T-helper 1 cell treated with Interleukin-12 subunit alpha and Interleukin-12 subunit beta and Interleukin-4 antibody, amounts not matched to agents 30 μg/mL and 1 μg/mL, for 36 hours (primary cell): Measurements from ENCODE around the gene FNDC3B.

Experiments
- H3K27ac Mint-ChIP-seq: one replicate; pipeline ENCODE4 v1.8.0; 2021; ENCODE audit warnings: mild to moderate bottlenecking, mixed read lengths
- H3K27me3 Mint-ChIP-seq: one replicate; pipeline ENCODE4 v1.8.0; 2021; ENCODE audit warnings: low read depth, mixed read lengths
- H3K36me3 Mint-ChIP-seq: one replicate; pipeline ENCODE4 v1.8.0; 2021; ENCODE audit warnings: low read depth, mixed read lengths
- H3K4me1 Mint-ChIP-seq: one replicate; pipeline ENCODE4 v1.8.0; 2021; ENCODE audit warnings: low read depth, mixed read lengths
- H3K4me3 Mint-ChIP-seq: one replicate; pipeline ENCODE4 v1.8.0; 2021; ENCODE audit warnings: mild to moderate bottlenecking, moderate library complexity, mixed read lengths
- H3K9me3 Mint-ChIP-seq: one replicate; pipeline ENCODE4 v1.8.0; 2021; ENCODE audit warnings: mixed read lengths

The FNDC3B gene

GRCh38 chr3:172317984-172318383 is 278.6 kb downstream of the FNDC3B start:
- H3K27me3 Mint-ChIP-seq, result no peaks in the 10 kb centered on the region
- no peak overlapping the region for H3K4me3 Mint-ChIP-seq
- no peak overlapping the region for H3K27ac Mint-ChIP-seq
- H3K36me3 Mint-ChIP-seq, result peaks cover 13% of the 10 kb centered on the region
- peaks cover 15% of the 10 kb centered on the region for H3K4me1 Mint-ChIP-seq
- H3K9me3 Mint-ChIP-seq, result no peaks in the 10 kb centered on the region

- no peaks in the 10 kb centered on the region for H3K27me3 Mint-ChIP-seq
- no peaks in the 10 kb centered on the region for H3K9me3 Mint-ChIP-seq
- H3K36me3 Mint-ChIP-seq, result peaks cover 16% of the 10 kb centered on the region
- no peak overlapping the region for H3K4me3 Mint-ChIP-seq
- no peak overlapping the region for H3K27ac Mint-ChIP-seq
- H3K4me1 Mint-ChIP-seq, result peaks cover 24% of the 10 kb centered on the region
These were observed 280.2 kb downstream of the FNDC3B start for GRCh38 chr3:172319595-172319994.

DNA sequence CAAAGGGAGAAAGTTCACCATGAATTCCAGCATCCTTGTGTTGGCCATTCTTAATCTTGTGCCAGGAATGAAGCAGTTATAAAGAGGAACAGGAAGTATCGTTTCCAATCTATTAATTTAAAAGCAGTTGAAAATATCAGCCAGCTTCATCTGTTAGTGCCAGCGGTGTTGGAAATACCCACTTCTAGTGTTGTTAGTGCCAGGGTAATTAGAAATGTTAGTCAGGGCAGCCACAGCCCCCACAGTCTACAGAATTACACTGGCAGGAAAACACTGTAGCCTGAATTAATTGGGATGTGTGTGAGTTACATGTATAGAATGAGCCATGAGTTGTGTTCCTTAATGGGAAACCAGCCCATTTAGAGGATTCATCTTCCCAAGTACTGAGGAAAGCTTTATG is 281.1 kb downstream of the FNDC3B start:
- H3K36me3 Mint-ChIP-seq, result peaks cover 20% of the 10 kb centered on the region
- no peak overlapping the region for H3K27ac Mint-ChIP-seq
- peaks cover 24% of the 10 kb centered on the region for H3K4me1 Mint-ChIP-seq
- no peaks in the 10 kb centered on the region for H3K9me3 Mint-ChIP-seq
- H3K4me3 Mint-ChIP-seq, result no peak overlapping the region
- no peaks in the 10 kb centered on the region for H3K27me3 Mint-ChIP-seq

DNA sequence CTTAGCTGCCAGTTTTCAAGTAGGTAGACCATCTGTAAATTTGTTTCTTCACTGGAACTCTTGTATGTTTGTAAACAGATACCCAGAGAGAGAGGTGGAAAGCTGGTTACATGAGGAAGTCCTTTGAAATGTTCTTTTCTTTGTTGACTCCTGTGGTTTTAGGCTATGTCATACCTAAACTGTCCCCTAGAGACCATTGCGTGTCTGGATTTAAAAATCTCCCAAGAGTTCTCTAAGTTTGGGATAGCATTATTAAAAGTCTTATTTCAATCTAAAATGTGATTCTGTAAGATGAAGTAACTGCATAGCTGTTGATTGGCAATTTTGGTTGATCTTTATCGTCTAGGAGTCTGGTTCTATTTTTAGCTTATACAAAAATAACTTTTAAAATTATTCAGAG is 281.7 kb downstream of the FNDC3B start:
- no peaks in the 10 kb centered on the region for H3K27me3 Mint-ChIP-seq
- H3K9me3 Mint-ChIP-seq, result no peaks in the 10 kb centered on the region
- H3K4me1 Mint-ChIP-seq, result peaks cover 24% of the 10 kb centered on the region
- peaks cover 22% of the 10 kb centered on the region for H3K36me3 Mint-ChIP-seq
- H3K4me3 Mint-ChIP-seq, result no peak overlapping the region
- no peak overlapping the region for H3K27ac Mint-ChIP-seq

DNA sequence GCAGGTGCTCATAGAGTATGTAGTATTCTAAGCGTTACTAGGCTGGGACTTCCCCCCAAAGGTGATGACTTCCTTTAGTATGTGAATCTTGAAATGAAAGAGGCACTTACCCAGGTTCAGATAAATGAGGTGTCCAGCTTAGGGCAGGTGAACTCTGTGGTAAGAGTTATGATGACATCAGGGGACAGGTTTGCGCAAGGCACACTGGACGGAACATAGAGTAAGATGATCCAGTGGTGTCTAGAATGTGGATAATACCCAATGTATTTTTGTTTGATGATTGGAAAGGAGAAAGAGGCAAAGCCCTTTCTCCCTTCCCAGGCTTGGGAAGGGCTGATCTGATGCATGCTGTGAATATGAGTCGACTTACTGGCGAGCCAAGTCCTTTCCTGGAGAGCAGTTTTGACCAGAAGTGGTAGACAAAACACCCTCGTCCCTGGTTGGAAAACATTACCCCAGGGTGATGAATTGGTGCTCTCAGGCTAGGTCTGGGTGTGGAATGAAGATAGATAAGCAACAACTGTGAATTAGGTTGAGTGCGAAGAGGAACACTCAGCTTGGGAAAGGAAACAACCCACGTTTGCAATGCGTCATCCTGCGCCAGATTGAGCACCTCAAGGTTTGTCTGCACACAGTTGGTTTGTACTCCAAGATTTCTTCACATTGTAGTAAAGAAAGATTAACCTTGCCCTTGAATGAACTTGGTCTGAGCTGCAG is 284.7 kb downstream of the FNDC3B start:
- no peaks in the 10 kb centered on the region for H3K9me3 Mint-ChIP-seq
- H3K27me3 Mint-ChIP-seq, result no peaks in the 10 kb centered on the region
- H3K4me1 Mint-ChIP-seq, result peaks cover 12% of the 10 kb centered on the region
- no peak overlapping the region for H3K4me3 Mint-ChIP-seq
- H3K36me3 Mint-ChIP-seq, result peaks cover 19% of the 10 kb centered on the region
- H3K27ac Mint-ChIP-seq, result peak overlapping the region; percentile 26

DNA sequence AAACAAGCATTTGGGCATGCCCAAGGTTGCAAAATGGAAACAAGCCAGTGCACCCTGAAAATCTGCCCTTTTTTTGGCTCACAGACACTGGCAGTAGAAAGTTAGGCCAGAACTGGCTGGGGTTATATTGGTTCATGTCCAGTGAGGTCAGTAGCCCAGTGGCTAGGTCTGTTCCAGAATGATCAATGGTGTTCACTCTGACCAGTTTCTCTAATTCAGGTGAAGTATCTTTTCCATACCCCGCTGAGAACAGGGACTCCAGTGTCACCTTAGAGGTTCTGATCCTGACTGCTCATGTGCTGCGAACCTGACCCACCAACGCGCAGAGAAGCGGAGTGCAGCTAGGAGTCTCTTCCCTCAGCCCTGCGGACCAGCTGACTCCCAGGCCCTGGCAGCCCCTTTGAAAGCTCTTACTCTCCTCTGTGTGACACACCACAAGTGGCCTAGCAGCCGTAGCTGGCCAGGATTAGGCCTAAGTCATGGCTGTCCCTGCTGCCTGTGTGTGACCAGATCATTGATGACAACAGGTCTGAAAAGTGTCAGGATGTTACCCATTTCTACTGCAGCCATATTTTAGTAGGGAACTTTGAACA is 285.3 kb downstream of the FNDC3B start:
- Mint-ChIP-seq H3K9me3 (no peaks in the 10 kb centered on the region), H3K27me3 (no peaks in the 10 kb centered on the region), H3K4me1 (peaks cover 10% of the 10 kb centered on the region), H3K4me3 (no peak overlapping the region), H3K27ac (no peak overlapping the region), H3K36me3 (peaks cover 19% of the 10 kb centered on the region)

DNA sequence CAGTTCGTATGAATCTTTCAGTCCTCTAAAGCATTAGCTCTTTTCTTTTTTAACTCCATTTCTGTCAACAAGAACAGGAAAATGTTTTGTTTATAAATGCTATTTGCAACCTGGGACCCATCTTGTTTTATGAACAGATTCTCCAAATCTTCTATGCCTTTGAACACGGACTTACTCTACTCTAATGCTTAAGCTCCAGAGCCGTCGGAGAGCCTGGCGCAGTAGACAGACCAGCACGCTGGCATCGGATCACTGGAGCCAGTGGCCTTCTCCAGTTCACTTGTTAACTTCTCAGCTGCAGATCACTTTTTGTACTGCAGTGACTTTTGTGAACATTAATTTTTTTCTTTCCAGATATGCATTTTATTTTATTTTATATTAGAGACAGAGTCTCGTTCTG is 286.1 kb downstream of the FNDC3B start:
- Mint-ChIP-seq H3K4me1 (peaks cover 10% of the 10 kb centered on the region), H3K36me3 (peaks cover 15% of the 10 kb centered on the region), H3K27ac (no peak overlapping the region), H3K4me3 (no peak overlapping the region), H3K27me3 (no peaks in the 10 kb centered on the region), H3K9me3 (no peaks in the 10 kb centered on the region)

DNA sequence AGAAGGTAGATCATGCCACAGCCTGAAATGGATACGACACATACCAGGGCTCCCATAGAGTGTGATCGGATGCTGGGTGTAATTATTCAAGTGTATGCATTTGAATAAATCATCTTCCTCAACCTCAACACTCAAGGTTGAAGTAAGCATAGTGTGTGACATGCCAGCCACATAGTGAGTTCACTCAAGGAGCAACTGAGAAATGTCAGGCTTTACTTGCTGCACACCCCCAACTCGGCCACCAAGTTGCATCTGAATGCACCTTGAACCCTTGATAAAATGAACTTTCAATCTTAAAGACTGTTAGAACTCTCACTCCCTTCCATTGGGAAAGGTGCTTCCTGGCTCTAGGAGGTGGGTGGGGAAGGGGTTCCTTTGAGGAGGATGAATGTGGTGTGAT is 287.6 kb downstream of the FNDC3B start:
- Mint-ChIP-seq H3K4me1 (peaks cover 10% of the 10 kb centered on the region), H3K9me3 (no peaks in the 10 kb centered on the region), H3K36me3 (peaks cover 21% of the 10 kb centered on the region), H3K4me3 (no peak overlapping the region), H3K27me3 (no peaks in the 10 kb centered on the region), H3K27ac (no peak overlapping the region)

GRCh38 chr3:172328282-172328681 is 288.9 kb downstream of the FNDC3B start:
- H3K4me3 Mint-ChIP-seq, result no peak overlapping the region
- peaks cover 11% of the 10 kb centered on the region for H3K4me1 Mint-ChIP-seq
- H3K27me3 Mint-ChIP-seq, result no peaks in the 10 kb centered on the region
- H3K36me3 Mint-ChIP-seq, result peaks cover 21% of the 10 kb centered on the region
- H3K9me3 Mint-ChIP-seq, result no peaks in the 10 kb centered on the region
- H3K27ac Mint-ChIP-seq, result no peak overlapping the region

DNA sequence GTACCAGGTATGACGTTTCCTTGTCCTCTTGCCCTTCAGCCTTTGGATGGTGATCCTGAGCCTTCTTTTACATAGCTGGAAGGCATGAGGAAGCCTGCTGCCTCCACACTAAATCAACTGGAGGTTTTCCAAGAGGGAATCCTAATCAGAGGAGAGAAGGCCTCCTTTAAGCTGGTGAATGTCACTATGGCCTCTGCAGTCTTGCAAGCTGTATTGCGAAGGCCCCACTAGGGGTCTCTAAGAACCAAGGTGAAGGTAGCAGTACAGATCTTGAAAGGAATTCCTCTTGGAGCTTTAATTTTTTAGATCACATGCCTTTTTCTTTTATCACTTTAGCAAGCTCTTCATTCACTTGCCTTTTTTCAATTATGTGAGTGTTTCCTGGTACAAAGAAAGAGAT is 289.7 kb downstream of the FNDC3B start:
- H3K36me3 Mint-ChIP-seq, result peaks cover 18% of the 10 kb centered on the region
- H3K9me3 Mint-ChIP-seq, result no peaks in the 10 kb centered on the region
- peaks cover 4% of the 10 kb centered on the region for H3K4me1 Mint-ChIP-seq
- H3K27ac Mint-ChIP-seq, result no peak overlapping the region
- H3K4me3 Mint-ChIP-seq, result no peak overlapping the region
- H3K27me3 Mint-ChIP-seq, result no peaks in the 10 kb centered on the region

DNA sequence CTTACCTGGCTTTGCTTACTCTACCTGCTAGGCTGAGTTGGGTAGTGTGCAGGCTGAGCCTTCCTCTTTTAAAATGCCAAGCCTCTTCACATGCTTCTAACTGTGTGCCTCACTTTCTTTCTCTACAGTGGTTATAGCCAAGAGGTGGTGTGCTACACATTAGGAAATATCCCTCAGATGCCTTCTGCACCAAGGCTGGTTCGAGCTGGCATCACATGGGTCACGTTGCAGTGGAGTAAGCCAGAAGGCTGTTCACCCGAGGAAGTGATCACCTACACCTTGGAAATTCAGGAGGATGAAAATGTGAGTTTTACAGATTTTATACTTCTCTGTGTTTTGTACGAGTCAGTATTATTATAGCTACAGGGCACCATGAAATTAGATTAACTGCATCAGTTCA is 291.0 kb downstream of the FNDC3B start:
- H3K27me3 Mint-ChIP-seq, result no peaks in the 10 kb centered on the region
- H3K4me1 Mint-ChIP-seq, result peaks cover 3% of the 10 kb centered on the region
- H3K9me3 Mint-ChIP-seq, result no peaks in the 10 kb centered on the region
- H3K36me3 Mint-ChIP-seq, result peaks cover 15% of the 10 kb centered on the region
- H3K27ac Mint-ChIP-seq, result no peak overlapping the region
- no peak overlapping the region for H3K4me3 Mint-ChIP-seq

- Mint-ChIP-seq H3K4me3 (no peak overlapping the region), H3K27ac (peak overlapping the region; percentile 24), H3K27me3 (no peaks in the 10 kb centered on the region), H3K9me3 (no peaks in the 10 kb centered on the region), H3K36me3 (peaks cover 14% of the 10 kb centered on the region), H3K4me1 (peaks cover 3% of the 10 kb centered on the region)
These were observed 293.1 kb downstream of the FNDC3B start for GRCh38 chr3:172332256-172333041.

GRCh38 chr3:172333042-172333377 is 293.6 kb downstream of the FNDC3B start:
- H3K4me3 Mint-ChIP-seq, result no peak overlapping the region
- H3K4me1 Mint-ChIP-seq, result peaks cover 3% of the 10 kb centered on the region
- no peaks in the 10 kb centered on the region for H3K9me3 Mint-ChIP-seq
- no peaks in the 10 kb centered on the region for H3K27me3 Mint-ChIP-seq
- H3K36me3 Mint-ChIP-seq, result peaks cover 14% of the 10 kb centered on the region
- H3K27ac Mint-ChIP-seq, result no peak overlapping the region

GRCh38 chr3:172333692-172334457 is 294.5 kb downstream of the FNDC3B start:
- Mint-ChIP-seq H3K9me3 (no peaks in the 10 kb centered on the region), H3K36me3 (peaks cover 14% of the 10 kb centered on the region), H3K27me3 (no peaks in the 10 kb centered on the region), H3K27ac (no peak overlapping the region), H3K4me3 (no peak overlapping the region), H3K4me1 (peaks cover 3% of the 10 kb centered on the region)
